GM18508 (cell line): ENCODE data around the gene HADH.
A peak's percentile ranks its signal among the peaks of the same experiment; 100 is the strongest.
"Not testable (repeated sequence)": the region's sequence is repeated elsewhere in the genome, so short reads cannot be mapped to it uniquely, and the experiment has no call there.

Experiments
- ATAC-seq: cut with Tn5 transposase; IDR thresholded peaks from one replicate; pipeline ENCODE4 v1.9.1; 2021; ENCODE audit warnings: moderate number of reproducible peaks; ENCODE audit not compliant: insufficient read depth, unreplicated experiment

HADH gene

GRCh38 chr4:107989537-107990386, at the start of gene HADH:
HADH (plus strand) TSS chr4:107989889; CDS start chr4:107989933, 44 bp downstream.
- peak; percentile 87 for ATAC-seq

DNA sequence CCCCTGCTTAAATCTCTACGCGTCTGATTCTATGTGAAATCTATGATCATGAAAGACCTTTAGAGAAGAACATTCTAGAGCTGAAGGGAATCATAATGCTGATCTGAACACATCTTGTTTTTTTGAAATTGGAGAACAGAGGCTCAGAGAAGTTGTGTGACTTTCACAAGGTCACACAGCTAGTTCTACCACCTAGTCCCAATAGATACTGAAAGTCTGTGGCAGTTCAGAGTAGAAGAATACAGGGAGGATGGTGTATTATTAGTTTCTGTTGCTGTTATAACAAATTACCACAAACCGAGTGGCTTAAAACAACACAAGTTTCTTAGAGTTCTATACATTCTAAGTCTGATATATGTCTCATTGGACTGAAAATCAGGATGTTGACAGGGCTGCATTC, 43.9 kb upstream of the HADH start:
- no peak for ATAC-seq

GRCh38 chr4:107950746-107951540, 38.7 kb upstream of the HADH start:
- no peak for ATAC-seq

DNA sequence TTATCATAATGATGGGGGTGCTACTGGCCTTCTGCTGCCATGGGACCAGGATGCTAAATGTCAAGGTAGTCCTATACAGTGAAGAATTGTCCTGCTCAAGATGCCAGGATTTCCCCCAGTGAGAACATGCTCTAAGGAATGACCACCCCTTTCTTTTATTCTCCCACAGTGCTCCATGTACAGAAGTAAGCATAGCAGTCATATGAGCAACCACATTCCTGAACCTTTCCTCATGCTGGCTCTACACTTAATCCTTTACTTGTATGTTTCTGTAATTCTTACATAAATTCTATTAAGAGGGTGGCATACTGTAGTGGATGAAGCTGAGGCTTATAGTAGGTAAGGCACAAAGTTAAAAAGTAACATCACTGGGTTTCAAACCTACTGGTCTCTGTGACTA, 38.1 kb upstream of the HADH start:
- no peak for ATAC-seq

GRCh38 chr4:107956011-107956410, 33.7 kb upstream of the HADH start:
- ATAC-seq: no peak

GRCh38 chr4:107966903-107967302, 22.8 kb upstream of the HADH start:
- ATAC-seq: no peak

DNA sequence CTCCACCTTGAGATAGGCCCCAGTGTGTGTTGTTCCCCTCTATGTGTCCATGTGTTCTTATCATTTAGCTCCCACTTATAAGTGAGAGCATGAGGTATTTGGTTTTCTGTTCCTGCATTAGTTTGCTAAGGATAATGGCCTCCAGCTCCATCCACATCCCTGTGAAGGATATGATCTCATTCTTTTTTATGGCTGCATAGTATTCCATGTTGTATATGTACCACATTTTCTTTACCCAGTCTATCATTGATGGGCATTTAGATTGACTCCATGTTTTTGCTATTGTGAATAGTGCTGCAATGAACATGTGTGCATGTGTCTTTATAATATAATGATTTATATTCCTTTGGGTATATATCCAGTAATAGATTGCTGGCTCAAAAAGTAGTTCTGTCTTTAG, 22.2 kb upstream of the HADH start:
- ATAC-seq: not testable (repeated sequence)

GRCh38 chr4:107967921-107968320, 21.8 kb upstream of the HADH start:
- ATAC-seq: not testable (repeated sequence)

DNA sequence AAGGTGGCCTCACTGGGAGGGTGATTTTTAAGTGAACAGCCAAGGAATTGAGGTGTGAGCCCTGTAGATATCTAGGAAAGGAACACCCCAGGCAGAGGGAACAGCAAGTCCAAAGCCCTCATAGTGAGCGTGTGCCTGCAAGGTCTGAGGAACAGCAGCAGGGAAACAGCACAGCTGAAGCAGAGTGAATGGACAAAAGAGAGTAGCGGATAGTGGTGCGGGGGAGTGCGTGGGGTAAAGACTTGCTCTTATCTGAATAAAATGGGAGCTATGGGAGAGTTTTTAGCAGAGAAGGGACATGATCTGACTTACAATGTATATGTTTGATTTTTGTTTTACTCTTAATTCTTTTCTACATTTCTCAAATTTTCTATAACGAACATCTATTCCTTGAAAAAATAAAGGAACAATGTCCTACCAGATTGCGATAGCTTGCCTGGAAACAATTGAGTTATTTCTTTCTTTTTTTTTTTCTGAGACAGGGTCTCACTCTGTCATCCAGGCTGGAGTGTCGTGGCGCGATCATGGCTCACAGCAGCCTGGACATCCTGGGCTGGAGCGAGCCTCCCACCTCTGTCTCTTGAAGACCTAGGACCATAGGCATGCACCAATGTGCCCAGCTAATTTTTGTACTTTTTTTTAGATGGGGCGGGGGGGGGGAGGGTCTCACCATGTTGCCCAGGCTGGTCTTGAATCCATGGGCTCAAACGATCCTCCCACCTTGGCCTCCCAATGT, 19.5 kb upstream of the HADH start:
- ATAC-seq: no peak

DNA sequence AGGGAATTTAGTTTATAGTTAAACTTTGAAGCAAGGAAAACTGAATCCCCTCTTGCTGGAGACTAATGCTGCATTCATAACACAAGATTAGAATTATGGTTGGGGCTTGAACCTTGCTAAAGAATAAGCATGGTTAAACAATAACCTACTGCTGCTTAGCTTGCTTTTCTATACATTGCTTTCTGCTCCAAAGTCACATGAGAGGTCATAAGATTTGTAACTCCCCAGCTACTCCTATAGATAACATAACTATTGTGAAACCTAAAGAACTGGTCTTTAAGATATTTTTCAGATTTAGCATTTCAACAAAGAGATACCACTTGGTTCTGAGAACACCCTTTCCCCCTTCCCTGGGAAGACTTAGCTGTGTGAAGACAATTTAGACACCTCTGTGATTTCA, 17.1 kb upstream of the HADH start:
- ATAC-seq: no peak

DNA sequence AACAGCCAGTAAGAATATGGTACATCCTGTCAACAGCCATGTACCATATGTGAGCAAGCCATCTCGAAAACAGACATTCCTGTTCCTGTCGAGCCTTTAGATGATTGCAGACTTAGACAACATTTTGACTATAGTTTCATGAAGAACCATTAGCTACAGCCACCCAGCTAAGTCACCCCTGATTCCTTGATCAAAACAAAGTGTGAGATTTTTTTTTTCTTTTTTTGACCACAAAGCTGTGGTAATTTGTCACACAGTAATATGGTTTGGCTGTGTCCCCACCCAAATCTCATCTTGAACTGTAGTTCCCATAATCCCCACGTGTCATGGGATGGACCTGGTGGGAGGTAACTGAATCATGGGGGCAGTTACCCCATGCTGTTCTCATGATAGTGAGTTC, 15.2 kb upstream of the HADH start:
- no peak for ATAC-seq

DNA sequence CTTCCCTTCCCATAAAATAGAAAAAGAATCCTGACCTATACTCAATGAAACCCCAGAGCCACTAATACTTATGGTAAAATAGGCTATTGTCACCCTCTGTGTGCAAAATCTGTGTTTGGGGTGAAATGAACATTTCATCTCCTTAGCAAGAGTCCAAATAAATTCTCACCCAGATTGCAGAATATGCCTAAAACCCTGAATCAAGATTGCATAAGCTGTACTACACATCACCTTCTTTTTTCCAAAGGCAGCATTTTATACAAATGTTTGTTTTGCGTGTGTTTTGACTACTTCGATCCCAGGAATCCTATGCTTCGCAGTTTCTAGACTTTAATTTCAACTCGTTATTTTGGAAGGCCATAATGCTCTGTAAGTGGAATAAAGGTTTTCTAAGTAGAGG, 12.2 kb upstream of the HADH start:
- ATAC-seq: no peak

GRCh38 chr4:107977966-107978705, 11.6 kb upstream of the HADH start:
- no peak for ATAC-seq

GRCh38 chr4:107978716-107979451, 10.8 kb upstream of the HADH start:
- ATAC-seq: no peak

DNA sequence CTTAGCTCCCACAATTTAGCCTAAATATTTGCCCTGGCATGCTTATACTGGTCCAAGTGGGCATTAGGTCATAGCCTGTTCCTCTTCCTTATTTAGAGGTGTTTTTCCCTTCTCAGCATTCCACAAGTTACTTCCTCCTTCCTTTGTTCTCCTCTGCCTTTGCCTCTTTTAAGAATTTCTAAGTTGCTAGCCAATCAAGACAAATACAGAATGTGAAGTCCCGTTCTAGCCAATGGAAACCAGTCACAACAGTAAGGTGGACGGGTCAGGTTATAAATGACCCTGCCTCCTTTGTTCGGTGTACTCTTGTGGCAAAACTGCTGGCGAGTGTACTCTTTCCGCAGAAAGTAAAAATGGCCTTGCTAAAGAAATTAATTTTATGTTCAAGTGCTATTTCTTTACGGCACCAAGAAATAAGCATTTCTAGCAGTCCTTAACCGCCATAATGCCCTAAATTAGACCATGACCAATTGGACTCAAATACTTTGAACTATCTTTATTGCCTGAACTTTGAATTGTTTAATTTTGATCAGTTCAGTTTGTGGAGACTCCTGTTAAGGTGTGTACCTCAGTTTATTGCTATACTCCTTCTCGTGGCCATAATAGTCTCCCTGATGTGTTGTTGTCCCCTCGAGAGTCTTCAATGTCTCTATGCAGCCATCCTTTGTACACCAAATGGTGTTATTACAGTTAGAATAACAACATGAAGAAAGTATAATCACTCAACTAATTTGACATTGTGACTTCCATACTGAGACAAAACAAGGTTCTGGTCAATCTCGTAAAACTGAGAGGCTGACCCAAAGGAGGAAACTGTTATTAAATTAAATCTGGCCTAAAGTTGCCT, 1.6 kb upstream of the HADH start:
- ATAC-seq: no peak

DNA sequence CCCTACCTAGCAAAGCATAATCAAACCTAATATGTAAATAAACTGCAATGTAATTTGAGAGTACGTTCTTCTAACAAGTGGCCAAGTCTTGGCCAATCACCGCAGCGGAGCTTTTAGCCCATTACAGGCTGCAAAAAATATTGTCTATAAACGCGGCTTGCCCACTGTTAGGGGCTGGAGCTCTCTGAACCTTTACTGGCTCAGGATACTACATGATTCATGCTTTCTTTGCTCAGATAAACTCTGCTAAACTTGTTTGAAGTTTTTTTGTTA, 990 bp upstream of the HADH start:
- ATAC-seq: no peak

DNA sequence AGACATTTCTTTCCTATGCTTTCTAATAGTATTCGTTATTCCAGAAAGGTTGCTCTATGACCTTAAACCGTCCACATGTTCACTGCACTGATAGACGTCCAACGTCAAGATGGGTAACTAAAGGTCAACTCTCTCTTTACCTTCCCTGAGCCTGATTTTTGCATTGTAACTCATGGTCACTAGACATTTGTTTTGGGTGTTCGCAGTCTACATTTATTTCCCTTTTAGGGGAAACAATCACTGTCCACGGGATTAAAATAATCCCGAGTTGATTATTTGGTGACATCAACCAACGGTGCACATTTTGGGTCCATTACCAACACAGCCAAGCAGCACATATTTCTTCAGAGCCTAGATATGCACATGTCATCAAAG, 540 bp upstream of the HADH start:
- no peak for ATAC-seq

- no peak for ATAC-seq
Measured at GRCh38 chr4:107991945-107992630, 2.4 kb downstream of the HADH start.
